H9 (cell line): ENCODE measurements around the gene CHMP6. TPM values are rescaled to one million over a fixed set of nuclear protein-coding genes. Genes with fewer than 3 reads are reported as not detected.

Experiments
- DNase-seq: peaks from one replicate; pipeline ENCODE4 v3.0.0-alpha.2; 2017
- H2AFZ ChIP-seq: one replicate; pipeline ENCODE4 v1.6.1; 2013; ENCODE audit warnings: mild to moderate bottlenecking, low read length, control low read depth, moderate library complexity
- H2AK5ac ChIP-seq: 2 replicates; pipeline ENCODE4 v1.6.1; 2013; ENCODE audit warnings: low read length, control low read depth, mixed read lengths; ENCODE audit not compliant: insufficient read length
- H2BK120ac ChIP-seq: one replicate; pipeline ENCODE4 v1.6.1; 2013; ENCODE audit warnings: low read depth, mild to moderate bottlenecking, low read length, control low read depth, inconsistent platforms; ENCODE audit not compliant: poor library complexity, severe bottlenecking
- H2BK12ac ChIP-seq: 2 replicates; pipeline ENCODE4 v1.6.1; 2013; ENCODE audit warnings: low read length, control low read depth, mixed read lengths, low read depth; ENCODE audit not compliant: insufficient read length
- H2BK15ac ChIP-seq: 2 replicates; pipeline ENCODE4 v1.6.1; 2013; ENCODE audit warnings: low read depth, low read length, control low read depth
- H2BK20ac ChIP-seq: one replicate; pipeline ENCODE4 v1.6.1; 2013; ENCODE audit warnings: low read depth, mild to moderate bottlenecking, low read length, control low read depth, inconsistent platforms; ENCODE audit not compliant: poor library complexity, severe bottlenecking
- H2BK5ac ChIP-seq: 2 replicates; pipeline ENCODE4 v1.6.1; 2013; ENCODE audit warnings: low read length, control low read depth, mixed read lengths; ENCODE audit not compliant: insufficient read length
- H3K14ac ChIP-seq: 2 replicates; pipeline ENCODE4 v1.6.1; 2013; ENCODE audit warnings: low read length, control low read depth; ENCODE audit not compliant: insufficient read depth
- H3K18ac ChIP-seq: 2 replicates; pipeline ENCODE4 v1.6.1; 2013; ENCODE audit warnings: low read depth, mild to moderate bottlenecking, mixed read lengths, low read length, control low read depth; ENCODE audit not compliant: insufficient read length
- H3K23ac ChIP-seq: 2 replicates; pipeline ENCODE4 v1.6.1; 2013; ENCODE audit warnings: low read length, control low read depth, mixed read lengths, low read depth; ENCODE audit not compliant: insufficient read length
- H3K23me2 ChIP-seq: 2 replicates; pipeline ENCODE4 v1.6.1; 2013; ENCODE audit warnings: low read depth, mild to moderate bottlenecking, mixed read lengths, low read length, control low read depth; ENCODE audit not compliant: insufficient read length, poor library complexity, severe bottlenecking
- H3K27ac ChIP-seq: 2 replicates; pipeline ENCODE4 v1.5.1; 2013; ENCODE audit warnings: low read length, control low read depth, mixed read lengths, low read depth; ENCODE audit not compliant: insufficient read length
- H3K27me3 ChIP-seq: 2 replicates; pipeline ENCODE4 v1.6.1; 2013; ENCODE audit warnings: low read length, control low read depth, inconsistent platforms; ENCODE audit not compliant: insufficient read depth
- H3K4ac ChIP-seq: 2 replicates; pipeline ENCODE4 v1.6.1; 2013; ENCODE audit warnings: low read depth, mild to moderate bottlenecking, control low read depth, inconsistent platforms, low read length, moderate library complexity
- H3K4me1 ChIP-seq: 2 replicates; pipeline ENCODE4 v1.6.1; 2013; ENCODE audit warnings: low read length, control low read depth, inconsistent platforms; ENCODE audit not compliant: insufficient read depth
- H3K4me2 ChIP-seq: 2 replicates; pipeline ENCODE4 v1.6.1; 2013; ENCODE audit warnings: low read length, control low read depth, mixed read lengths; ENCODE audit not compliant: insufficient read length, insufficient read depth
- H3K56ac ChIP-seq: 2 replicates; pipeline ENCODE4 v1.6.1; 2013; ENCODE audit warnings: low read depth, mild to moderate bottlenecking, mixed read lengths, low read length, control low read depth; ENCODE audit not compliant: insufficient read length
- H3K79me1 ChIP-seq: 2 replicates; pipeline ENCODE4 v1.6.1; 2013; ENCODE audit warnings: low read depth, mild to moderate bottlenecking, moderate library complexity, low read length, control low read depth, inconsistent platforms; ENCODE audit not compliant: insufficient read depth, poor library complexity, severe bottlenecking
- H3K79me2 ChIP-seq: 2 replicates; pipeline ENCODE4 v1.6.1; 2013; ENCODE audit warnings: low read length, control low read depth, inconsistent platforms; ENCODE audit not compliant: insufficient read depth
- H3K9ac ChIP-seq: 2 replicates; pipeline ENCODE4 v1.6.1; 2013; ENCODE audit warnings: low read length, control low read depth, mixed read lengths; ENCODE audit not compliant: insufficient read length; ENCODE audit errors: extremely low read depth
- H3K9me3 ChIP-seq: one replicate; pipeline ENCODE4 v1.6.1; 2013; ENCODE audit warnings: low read depth, low read length, inconsistent platforms; ENCODE audit not compliant: control insufficient read depth
- H3T11ph ChIP-seq: one replicate; pipeline ENCODE4 v1.6.1; 2013; ENCODE audit warnings: mild to moderate bottlenecking, low read length, control low read depth, inconsistent platforms
- H4K20me1 ChIP-seq: one replicate; pipeline ENCODE4 v1.6.1; 2013; ENCODE audit not compliant: control insufficient read depth, insufficient read length, insufficient read depth
- H4K5ac ChIP-seq: 2 replicates; pipeline ENCODE4 v1.6.1; 2013; ENCODE audit warnings: low read depth, mild to moderate bottlenecking, mixed read lengths, low read length, control low read depth; ENCODE audit not compliant: insufficient read length
- H4K8ac ChIP-seq: replicated peaks from 2 replicates; pipeline ENCODE4 v1.6.1; 2013; ENCODE audit warnings: low read length, control low read depth, mixed read lengths, low read depth; ENCODE audit not compliant: insufficient read length
- H4K91ac ChIP-seq: 2 replicates; pipeline ENCODE4 v1.6.1; 2013; ENCODE audit warnings: low read depth, mild to moderate bottlenecking, moderate library complexity, mixed read lengths, low read length, control low read depth; ENCODE audit not compliant: insufficient read length
- H3K27ac Mint-ChIP-seq, 3 experiments: 2 replicates in 2 of 3; 3 replicates in 1 of 3; pipeline ENCODE4 v1.8.0; 2020 to 2021; ENCODE audit warnings: mixed read lengths in 3 of 3, mild to moderate bottlenecking in 1 of 3, moderate library complexity in 1 of 3
- H3K27me3 Mint-ChIP-seq: 2 replicates; pipeline ENCODE4 v1.8.0; 2021; ENCODE audit warnings: low read depth, mild to moderate bottlenecking, moderate library complexity, mixed read lengths
- H3K36me3 Mint-ChIP-seq, 3 experiments: 2 replicates in 2 of 3; 3 replicates in 1 of 3; pipeline ENCODE4 v1.8.0; 2020 to 2021; ENCODE audit warnings: low read depth in 3 of 3, mixed read lengths in 3 of 3; ENCODE audit not compliant: insufficient read depth in 1 of 3
- H3K4me1 Mint-ChIP-seq, 2 experiments: 2 replicates each; pipeline ENCODE4 v1.8.0; 2020; ENCODE audit warnings: mixed read lengths in 2 of 2
- H3K4me3 Mint-ChIP-seq, 2 experiments: 2 replicates in 1 of 2; 3 replicates in 1 of 2; pipeline ENCODE4 v1.8.0; 2020 to 2021; ENCODE audit warnings: mild to moderate bottlenecking in 2 of 2, mixed read lengths in 2 of 2, moderate library complexity in 1 of 2
- H3K9me3 Mint-ChIP-seq, 2 experiments: 2 replicates in 1 of 2; 3 replicates in 1 of 2; pipeline ENCODE4 v1.8.0; 2020; ENCODE audit warnings: mild to moderate bottlenecking in 2 of 2, mixed read lengths in 2 of 2, moderate library complexity in 1 of 2
- CTCF ChIP-seq: fragments of 200-600 bp; sonication (generic); conservative IDR thresholded peaks from 3 replicates; pipeline ENCODE4 v1.8.0; 2021; ENCODE audit warnings: antibody characterized with exemption, mild to moderate bottlenecking
- WGBS: extraction: QIAGEN DNeasy Blood & Tissue Kit; methylation state at CpG from one replicate; pipeline ENCODE4 v1.1.7; 2013; ENCODE audit warnings: missing lambda C conversion rate, low lambda C conversion rate, mixed read lengths; ENCODE audit not compliant: insufficient read length; ENCODE audit errors: extremely low coverage; 5-methylcytosine and 5-hydroxymethylcytosine counted together
- total RNA-seq: library from RNA; stranded (reverse); gene quantifications from 2 replicates; pipeline ENCODE4 v1.2.1, GENCODE V29; 2021

CHMP6 gene
- total RNA-seq, 1 experiment from 2014 or later, result 23.4 TPM

- H3K79me2 ChIP-seq, result no peaks in the 10 kb centered on the region
- no peaks in the 10 kb centered on the region; a peak in 1 of 5 replicates for H3K9me3 Mint-ChIP-seq
- no peak overlapping the region for H4K91ac ChIP-seq
- no peaks in the 10 kb centered on the region for H4K20me1 ChIP-seq
- no peak overlapping the region for H3K14ac ChIP-seq
- no peak overlapping the region for H3K27ac ChIP-seq
- H3T11ph ChIP-seq, result no peak overlapping the region
- DNase-seq, result no peak
- WGBS, result no CpG with 5 or more reads among the region's 13 CpGs
- no peak overlapping the region for H3K4me3 Mint-ChIP-seq
- no peaks in the 10 kb centered on the region for H3K27me3 ChIP-seq
- H4K8ac ChIP-seq, result no peak overlapping the region
- H3K4me2 ChIP-seq, result no peak overlapping the region
- H3K4me1 Mint-ChIP-seq, result peaks cover 5 to 6% of the 10 kb centered on the region in 2 experiments
- H2BK120ac ChIP-seq, result no peak overlapping the region
- peaks cover 3% of the 10 kb centered on the region for H3K27me3 Mint-ChIP-seq
- H3K23me2 ChIP-seq, result no peaks in the 10 kb centered on the region
- no peaks in the 10 kb centered on the region for H3K79me1 ChIP-seq
- no peak overlapping the region for H2AK5ac ChIP-seq
- H3K36me3 Mint-ChIP-seq, result no peaks in the 10 kb centered on the region; a peak in 1 of 7 replicates
- no peaks in the 10 kb centered on the region for H3K9me3 ChIP-seq
- no peak overlapping the region for H2BK5ac ChIP-seq
- TF ChIP-seq CTCF, result no peak
- H3K4me1 ChIP-seq, result no peaks in the 10 kb centered on the region
- H3K4ac ChIP-seq, result no peak overlapping the region
- no peak overlapping the region for H3K27ac Mint-ChIP-seq
- no peak overlapping the region for H2BK12ac ChIP-seq
- no peak overlapping the region for H4K5ac ChIP-seq
- H3K18ac ChIP-seq, result no peak overlapping the region
- no peak overlapping the region for H2AFZ ChIP-seq
- no peak overlapping the region for H2BK15ac ChIP-seq
- H3K23ac ChIP-seq, result no peak overlapping the region
- no peak overlapping the region for H2BK20ac ChIP-seq
- no peak overlapping the region for H3K56ac ChIP-seq
- no peak overlapping the region for H3K9ac ChIP-seq
Measured at GRCh38 chr17:80971704-80972304, 19.8 kb upstream of the CHMP6 start.
